Spleen (tissue), 7 donors: ENCODE results near the gene ELP2.

Source experiments
- POLR2AphosphoS5 ChIP-seq, 3 donors: sonication (generic); formaldehyde crosslinking; IDR thresholded peaks; one replicate each; pipeline ENCODE4 v1.5.1; 2017; ENCODE audit warnings: antibody characterized with exemption in 3 of 3
- TF ChIP-seq, protein P1 (sequence below), 11 experiments: fragments of 200-600 bp in 7 of 11; fragments of 450-650 bp in 4 of 11; sonication (generic) in 4 of 11; IDR thresholded peaks in 8 of 11; conservative IDR thresholded peaks in 3 of 11; 1 replicate in 7 of 11; 2 replicates in 4 of 11; pipeline versions ENCODE4 v1.4.0 to v1.8.0; 2016 to 2021; ENCODE audit warnings: antibody characterized with exemption in 11 of 11, inconsistent platforms in 4 of 11, mild to moderate bottlenecking in 1 of 11
- donor health status: DM: no; HTN: no; CAD: no; lungs with moderate emphysema.
- donor health status: DM: no; HTN: no; CAD: no.
- donor health status: DM: no; HTN: no; CAD: no.

DNA sequence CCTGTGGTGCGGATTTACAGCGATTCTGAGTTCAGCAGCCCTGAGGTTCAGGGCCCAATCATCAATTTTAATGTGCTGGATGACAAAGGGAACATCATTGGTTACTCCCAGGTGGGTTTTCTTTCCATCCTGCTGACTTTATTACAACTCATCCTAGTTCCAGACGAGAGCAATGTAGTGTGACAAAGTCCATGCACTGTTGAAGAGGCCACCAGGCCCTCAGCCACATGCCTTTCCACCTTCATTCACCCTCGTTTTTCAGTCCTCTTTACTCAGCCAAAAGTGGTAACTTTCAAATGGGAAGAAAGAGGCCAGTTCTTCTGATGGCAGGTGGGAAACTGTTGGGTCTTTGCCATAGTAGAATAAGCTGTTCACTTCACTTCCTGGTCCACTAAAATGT, 75.5 kb downstream of the ELP2 start:
- TF ChIP-seq, protein P1, sequence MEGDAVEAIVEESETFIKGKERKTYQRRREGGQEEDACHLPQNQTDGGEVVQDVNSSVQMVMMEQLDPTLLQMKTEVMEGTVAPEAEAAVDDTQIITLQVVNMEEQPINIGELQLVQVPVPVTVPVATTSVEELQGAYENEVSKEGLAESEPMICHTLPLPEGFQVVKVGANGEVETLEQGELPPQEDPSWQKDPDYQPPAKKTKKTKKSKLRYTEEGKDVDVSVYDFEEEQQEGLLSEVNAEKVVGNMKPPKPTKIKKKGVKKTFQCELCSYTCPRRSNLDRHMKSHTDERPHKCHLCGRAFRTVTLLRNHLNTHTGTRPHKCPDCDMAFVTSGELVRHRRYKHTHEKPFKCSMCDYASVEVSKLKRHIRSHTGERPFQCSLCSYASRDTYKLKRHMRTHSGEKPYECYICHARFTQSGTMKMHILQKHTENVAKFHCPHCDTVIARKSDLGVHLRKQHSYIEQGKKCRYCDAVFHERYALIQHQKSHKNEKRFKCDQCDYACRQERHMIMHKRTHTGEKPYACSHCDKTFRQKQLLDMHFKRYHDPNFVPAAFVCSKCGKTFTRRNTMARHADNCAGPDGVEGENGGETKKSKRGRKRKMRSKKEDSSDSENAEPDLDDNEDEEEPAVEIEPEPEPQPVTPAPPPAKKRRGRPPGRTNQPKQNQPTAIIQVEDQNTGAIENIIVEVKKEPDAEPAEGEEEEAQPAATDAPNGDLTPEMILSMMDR (IDR thresholded peaks at IDR 0.05 in 8 of 11, conservative IDR thresholded peaks at IDR 0.05 in 3 of 11) = no peak
- TF ChIP-seq POLR2AphosphoS5 (IDR thresholded peaks at IDR 0.05) = no peak
